ENCODE measurements around the gene COPZ1.

COPZ1 gene

DNA sequence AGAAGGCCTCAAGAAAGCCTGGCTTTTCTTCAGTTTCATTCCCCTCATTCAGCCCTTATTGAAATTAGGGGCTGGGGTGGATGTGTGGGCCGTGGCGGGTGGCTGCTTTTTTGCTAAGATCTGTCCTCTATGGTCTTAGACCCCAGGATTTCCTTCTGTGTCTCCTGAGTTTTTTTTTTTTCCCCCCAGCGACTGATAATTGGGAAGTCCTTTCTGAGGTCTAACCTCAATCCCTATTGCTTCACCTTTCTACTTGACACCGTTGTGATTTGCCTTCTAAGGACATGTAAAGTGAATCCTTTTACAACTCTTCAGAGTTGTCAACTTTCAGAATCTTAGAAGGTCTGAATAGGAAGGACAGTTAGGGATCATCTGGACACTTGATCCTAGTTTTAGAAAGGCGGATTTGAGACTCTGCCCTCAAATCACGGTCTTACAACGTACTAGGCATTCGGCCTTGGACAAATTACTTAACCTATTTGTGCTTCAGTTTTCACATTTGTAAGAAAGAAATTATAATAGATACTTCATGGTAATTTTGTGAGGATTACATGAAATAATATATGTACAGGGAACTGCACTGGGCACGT is 34.9 kb downstream of the COPZ1 start:
- no peak for DNase-seq

DNA sequence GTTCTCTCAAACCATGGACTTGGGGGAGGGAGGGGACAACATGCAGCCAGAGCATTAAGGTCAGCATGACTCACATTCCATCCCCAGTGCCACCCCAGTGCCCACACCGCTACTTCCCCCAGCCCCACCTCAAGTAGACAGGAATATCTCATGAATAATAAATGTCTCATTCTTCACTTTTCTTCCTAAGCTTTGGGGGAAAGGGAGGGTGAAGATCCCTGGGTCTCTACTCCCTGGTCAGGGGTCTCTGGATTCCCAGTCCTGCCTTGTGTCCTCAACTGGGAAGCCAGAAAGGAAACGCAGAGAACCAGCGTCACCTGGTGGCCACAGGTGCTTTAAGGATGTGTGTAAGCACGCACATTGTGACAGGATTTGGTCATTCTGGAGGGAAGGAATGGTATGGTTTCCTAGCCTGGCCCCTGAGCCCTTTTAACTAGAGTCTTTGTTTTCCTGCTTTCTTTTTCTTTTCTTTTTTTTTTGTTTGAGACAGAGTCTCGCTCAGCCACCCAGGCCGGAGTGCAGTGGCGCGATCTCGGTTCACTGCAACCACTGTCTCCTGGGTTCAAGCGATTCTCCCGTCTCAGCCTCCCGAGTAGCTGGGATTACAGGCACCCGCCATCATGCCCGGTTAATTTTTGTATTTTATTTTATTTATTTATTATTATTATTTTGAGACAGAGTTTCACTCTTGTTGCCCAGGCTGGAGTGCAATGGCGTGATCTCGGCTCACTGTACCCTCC is 36.0 kb downstream of the COPZ1 start:
- DNase-seq: peak; percentile 81

DNA sequence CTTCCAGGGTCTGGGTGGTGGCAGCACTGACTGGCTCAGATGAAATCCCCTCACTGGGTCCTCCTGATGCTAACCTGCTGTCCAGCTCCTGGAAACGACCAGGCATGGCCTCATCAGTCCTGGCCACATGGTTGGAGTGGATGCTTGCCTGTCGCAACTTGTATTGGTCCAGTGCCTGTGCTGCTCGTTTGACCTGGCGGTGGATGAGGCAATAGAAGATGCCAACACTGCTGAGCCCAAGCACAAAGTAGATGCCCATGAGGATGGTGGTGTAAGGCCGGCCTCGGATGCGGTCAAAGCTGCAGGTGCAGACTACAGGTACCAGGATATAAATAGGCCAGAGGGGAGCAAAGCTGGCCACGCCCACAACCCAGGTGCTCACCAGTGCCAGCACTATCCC is 38.1 kb downstream of the COPZ1 start:
- no peak for DNase-seq

DNA sequence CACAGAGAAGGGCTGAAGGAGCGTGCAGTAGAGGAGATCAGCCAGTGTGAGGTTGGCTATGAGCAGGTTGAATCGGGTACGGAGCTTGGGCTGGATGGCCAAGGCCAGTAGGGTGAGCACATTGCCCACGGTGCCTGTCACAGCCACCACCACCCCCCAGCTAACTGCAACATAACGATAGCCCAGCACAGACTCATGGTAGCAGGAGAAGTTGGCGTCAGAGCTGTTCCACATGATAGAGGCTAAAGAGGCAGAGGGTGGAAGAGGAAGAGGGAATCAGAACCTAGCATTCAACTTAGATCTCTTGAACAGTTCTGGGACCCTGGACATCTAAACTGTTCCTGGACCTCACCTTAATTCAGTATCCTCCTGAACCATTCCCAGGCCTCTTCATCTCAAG is 38.7 kb downstream of the COPZ1 start:
- DNase-seq: no peak

DNA sequence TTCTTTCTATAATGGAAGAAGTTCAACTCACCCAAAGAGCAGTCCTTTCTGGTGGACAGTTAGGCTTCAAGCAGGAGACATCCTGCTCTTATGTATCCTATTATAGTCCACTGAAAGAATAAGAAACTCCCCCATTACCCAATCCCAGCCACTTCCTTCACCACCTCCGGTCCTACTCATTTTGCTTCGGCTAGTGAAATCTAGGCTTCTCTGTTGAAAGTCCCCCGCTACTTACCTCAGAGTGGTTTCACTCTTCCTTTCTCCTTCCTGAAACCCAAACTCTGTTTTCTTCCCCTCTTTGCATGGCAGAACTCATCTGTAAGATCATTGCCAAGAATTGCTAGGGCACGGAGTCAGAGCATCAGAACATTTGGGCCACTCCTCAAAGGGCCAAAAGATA is 39.5 kb downstream of the COPZ1 start, which contains the start of gene GPR84:
TSS of gene GPR84 (minus strand) at position 74 of the 400 bp plus-strand sequence. CDS start 635 bp downstream, outside the sequence.
- DNase-seq: no peak

DNA sequence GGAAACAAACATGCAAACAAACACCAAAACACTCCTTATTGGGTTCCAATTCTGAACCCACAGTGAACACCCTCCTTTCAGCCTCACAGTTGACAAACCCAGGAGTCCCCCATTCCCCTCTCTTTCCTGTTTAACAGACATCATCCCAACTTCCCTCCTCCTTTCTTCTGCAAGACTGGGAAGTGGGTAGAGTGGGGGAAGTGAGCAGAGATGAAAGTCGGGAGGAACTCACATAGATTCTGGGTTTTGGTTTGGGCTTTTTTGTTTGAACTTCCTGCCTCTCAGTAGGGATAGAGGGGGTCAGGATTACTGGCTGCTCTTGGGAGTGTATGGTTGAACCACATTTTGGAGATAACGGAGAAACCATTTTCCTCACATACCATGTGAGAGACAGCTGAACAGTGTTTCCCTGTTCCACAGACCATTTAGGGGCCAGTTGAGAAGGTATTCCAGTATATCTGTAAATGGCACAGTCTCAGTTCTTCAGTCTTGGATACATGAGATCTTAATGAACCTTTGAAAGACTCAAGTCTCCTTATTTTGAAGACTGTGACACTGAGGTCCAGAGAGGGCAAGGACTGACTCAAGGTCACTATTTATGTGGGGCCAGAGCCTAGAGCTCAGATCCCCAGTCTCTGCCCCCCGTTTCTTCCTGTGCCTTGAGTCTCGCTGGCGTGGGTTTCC is 43.2 kb downstream of the COPZ1 start:
- no peak for DNase-seq

DNA sequence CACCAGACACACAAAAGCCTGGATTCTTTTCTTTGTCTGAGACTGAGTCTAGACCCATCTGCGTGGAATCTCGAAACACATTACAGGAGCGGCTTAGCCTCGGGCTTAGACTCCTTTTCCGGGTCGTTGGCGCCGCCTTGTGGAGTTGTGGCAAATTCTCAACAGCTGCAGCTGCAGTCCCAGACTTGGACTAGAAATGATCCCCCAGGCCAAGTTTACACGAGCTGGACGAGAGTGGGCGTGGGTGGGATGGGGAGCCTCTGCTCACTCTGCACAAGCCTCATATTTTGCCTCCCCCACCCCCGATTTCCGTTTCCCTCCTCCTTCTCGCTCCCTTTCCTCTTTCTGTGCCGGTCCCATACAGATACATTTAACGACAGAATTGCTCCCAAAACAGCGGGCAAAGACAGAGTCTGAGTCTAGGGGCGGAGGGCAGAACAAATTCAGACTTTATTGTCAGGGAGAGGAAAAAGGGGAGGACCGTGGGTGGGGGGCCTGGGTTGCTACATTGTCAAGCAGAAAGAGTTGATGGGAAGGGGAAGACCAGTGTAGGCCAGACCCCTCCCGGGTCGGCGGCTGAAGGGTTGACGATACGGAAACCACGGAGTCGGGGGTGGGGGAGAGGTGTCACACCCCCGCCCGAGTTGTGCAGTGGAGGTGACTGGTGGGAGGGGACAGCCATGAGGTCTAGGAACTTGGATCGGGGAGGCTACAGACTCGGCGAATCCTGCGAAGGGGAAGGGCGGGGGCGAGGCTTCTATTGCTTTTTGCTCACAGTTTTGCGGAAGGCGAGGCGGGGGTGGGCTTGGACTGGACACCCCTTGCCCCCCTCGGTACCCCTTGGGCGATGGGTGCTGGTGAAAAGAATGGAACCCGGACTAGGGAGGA is 44.0 kb downstream of the COPZ1 start:
- peak; percentile 91 for DNase-seq

DNA sequence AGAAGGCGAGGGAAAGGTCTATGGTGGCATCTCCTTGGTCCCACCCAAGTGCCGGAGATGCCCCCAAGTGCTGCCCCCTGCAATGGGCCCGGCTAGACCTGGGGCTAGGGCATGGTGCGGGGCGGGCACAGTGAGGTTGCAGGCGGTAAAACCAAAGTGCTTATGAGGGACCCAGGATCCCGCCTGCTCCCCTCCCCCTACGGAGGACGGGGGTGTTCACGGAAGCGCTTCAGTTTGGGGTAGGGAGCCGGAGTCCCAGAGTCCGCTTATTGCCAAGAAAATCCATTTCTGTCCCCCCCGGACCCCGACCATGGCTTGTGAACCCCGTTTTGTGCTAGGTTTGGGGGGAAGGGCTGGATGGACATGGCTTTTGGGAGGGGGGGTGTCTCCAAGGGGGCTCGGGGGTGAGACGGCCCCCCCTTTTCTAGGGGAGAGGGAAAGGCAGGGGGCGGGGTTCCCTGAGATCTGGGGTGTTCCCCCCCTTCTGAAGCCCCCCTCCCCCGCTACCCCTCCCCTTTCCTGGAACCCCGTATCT is 44.7 kb downstream of the COPZ1 start:
- DNase-seq: no peak

DNA sequence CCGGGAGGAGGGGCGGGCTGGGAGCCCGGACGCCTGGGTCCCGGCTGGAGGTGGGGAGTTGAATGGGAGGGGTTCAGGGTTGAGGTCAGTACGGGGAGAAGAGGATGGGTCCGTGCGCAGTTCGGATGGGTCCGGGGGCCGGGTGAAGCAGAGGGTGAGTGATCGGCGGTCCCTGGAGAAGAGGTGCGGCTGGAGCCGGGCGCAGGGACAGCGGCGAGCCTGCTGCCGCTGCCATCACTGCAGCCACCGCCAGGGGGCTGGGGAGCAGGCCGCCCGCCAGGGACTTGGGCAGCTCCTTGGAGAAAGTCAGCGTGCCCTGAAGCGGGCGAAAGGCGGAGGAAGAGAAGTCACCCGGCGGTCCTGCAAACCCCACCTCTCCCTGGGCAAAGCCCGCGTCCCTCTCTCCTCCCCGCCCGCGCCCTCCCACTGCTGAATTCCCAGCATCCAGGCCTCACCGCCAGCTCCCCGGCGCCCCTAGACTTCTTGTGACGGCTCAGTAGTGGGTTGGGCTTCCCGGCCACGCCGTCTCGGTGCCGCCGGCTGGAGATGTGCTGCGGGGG is 45.3 kb downstream of the COPZ1 start:
- no peak for DNase-seq

DNA sequence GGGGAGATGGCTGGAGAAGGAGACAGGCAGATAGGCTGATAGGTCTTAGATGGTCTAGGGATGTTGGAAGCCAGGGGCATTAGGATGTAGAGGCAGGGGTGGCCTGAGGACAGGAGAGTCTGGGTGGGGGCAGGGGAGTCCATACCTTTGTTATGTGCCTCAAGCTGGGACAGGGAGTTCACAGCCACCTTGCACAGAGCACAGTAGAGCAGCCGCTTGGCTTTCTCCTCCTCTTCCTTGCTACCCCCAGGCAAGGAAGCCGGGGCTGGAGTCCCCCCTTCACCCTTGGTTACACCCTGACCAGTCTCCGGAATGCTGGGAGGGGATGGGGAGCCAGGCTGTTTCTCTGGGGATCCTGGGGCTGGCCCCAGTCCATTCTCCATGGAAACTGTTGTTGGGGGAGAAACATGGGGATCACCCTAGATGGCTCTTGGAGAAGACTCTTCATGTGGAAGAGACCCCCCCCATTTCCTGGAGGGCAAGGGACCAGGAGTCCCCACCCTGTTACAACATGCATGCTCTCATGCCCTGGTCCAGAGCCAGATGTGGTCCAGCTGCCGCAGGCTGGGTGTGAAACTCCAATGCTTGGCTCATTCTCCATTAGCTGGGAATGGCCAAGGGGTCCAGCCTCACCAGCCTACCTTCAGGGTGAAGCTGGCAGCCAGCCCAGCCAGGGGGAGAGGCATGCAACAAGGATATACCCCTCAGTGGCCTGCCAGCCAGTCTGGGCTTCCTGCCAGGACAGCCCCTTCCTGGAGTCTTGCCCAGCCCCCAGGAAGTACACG is 46.6 kb downstream of the COPZ1 start:
- DNase-seq: peak; percentile 29

DNA sequence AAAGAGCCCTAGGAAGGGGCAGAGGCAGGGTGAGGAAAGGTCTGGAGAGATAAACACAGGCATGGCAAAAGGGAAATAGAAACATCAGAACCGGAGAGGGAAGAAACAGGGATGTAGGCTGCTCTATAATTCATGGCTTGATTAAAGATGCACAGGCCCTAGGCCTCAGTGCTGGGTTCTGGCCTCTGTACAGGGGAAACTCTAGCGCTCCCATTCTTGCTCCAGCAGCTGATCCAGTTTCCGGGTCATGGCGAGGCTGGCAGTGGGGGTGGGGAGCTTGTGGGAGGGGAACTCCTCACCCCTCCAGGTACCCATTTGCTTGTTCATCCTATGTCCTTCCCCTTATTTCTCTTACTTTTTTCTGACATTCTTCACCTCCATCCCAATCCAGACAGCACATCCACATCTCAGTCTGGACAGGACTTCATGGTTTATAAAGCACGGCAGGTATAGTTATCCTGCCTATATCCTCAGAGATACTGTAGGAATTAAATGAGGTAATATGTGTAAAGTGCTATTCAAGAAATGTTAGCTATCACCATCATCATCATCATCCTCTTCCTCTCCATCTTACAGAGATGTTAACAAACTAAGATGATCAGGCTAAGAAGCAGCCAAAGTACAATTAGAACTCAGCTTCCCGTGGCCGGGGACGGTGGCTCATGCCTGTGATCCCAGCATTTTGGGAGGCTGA is 47.3 kb downstream of the COPZ1 start:
- DNase-seq: no peak

DNA sequence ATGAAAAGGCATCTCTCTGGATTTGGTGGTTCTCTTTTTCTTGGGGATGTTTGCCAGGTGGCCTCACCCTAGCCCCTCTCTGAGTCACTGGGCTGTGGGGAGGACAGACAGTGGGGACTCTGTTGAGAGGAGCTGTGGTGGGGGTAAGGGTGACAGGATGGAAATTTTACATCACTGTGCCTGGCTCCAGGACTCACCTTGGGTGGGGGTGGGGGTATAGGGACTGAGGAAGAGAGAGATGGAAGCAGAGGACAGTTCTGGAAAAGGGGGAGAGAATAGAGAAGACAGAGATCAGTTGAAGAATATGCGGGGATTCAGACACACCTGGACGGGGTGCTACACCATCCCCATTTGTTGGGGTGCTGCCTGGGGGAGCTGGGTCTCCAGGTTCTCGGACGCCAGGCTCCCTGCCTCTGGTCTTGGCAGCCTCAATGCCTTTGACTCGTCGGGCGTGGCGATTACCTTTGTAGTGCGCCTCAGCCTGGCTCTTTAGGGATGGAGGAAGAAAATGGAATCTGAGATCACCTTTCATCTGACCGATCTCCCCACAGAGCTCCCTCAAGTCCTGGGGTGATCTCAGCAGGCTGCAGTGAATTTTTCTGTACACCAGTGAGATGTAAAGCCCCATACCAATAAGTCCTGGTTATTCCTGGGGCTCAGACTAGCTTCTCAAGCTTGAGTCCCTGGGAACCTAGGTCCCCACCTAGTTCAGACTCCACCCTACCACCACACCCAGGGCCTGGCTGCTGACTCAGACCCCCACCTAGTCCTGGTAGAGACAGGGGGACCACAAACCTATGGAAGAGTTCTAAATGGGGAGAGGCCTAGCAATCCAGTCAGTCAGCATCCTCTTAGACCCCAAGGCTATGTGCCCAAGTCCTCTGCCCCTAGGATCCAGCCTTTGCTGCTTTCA is 49.0 kb downstream of the COPZ1 start:
- DNase-seq: no peak

DNA sequence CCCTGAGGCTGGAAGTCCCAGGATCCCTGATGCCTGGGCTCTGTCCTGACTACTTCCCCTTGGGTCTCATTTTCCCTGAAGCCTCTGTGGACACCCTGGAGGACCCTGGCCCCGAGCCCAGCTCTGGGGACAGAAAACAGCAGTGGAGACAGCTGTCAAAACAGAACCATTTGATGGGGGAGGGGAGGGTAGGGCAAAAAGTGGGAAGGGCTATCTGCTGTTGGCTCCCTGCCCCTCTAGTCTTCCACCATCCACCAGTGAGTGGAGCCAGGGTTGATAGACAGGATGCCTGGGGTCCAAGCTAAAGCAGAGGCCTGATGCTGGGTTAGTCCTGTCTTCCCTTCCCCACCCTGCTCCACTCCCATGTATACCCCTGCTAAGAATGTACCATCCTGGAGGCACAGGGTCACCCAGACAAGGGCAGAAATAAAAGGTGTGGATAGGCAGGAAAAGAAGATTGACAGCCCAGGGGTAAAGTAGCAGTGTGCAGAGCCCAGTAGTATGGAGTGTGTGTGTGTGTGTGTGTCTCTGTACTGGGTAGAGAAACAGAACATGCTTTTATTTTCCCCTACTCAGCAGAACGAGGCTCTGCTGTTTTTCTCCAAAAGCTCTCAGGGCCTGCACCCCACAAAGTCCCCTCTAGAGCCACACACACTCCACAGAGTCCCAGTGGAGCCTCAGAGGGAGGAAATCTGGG is 49.8 kb downstream of the COPZ1 start:
- DNase-seq: no peak

DNA sequence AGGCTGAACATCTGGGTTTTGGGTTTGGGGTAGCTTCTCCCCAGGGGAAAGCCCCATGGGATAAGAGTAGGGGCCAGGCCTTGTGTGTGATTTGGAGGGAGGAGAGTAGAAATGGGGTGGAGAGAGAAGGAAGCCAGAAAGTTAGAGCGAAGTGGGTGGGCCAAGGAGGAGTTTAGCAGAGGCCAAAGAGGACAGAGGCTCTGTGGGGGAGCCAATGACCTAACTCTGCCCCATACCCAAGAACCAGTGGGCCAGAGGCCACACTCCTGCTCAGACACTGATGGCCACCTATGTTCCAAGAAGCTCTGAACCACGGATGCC is 50.3 kb downstream of the COPZ1 start:
- DNase-seq: no peak

DNA sequence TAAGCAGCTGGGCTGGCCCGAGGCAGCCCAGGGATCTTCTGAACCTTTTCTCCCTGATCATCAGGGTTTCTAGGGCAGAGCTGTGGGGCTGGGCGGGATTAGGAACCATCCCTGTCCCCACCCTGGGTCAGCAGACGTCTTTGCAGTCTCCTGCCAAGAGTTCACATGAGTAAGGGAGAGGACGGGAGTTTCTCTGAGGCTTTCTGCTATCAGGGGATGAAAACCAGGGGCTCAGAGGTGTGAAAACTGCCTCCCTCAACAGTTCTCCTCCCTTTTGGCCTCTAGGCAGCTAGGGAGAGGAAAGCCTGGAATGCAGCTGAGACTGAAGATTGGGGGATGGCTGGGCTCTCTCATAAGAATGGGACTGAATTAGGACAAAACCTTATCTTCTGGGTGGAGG is 51.7 kb downstream of the COPZ1 start:
- no peak for DNase-seq

DNA sequence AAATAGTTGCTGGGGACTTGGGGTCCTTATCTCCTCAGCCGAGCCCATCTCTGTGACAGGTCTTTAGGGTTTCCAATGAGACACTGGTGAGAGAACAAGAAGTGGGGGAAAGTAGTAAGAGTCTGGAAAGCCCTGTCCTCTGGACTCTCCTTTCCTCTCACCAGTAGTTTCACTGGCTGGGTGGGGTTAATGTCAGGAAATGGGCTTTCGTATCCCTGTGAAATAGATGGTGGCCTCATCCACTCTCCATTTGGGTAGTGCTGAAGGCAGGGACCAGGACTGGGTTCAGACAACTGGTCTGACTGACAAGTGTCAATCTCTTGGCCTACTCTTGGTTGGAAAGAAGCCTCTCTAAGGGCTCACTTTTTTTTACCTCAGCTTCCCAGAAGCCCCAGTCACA is 52.1 kb downstream of the COPZ1 start:
- no peak for DNase-seq

DNA sequence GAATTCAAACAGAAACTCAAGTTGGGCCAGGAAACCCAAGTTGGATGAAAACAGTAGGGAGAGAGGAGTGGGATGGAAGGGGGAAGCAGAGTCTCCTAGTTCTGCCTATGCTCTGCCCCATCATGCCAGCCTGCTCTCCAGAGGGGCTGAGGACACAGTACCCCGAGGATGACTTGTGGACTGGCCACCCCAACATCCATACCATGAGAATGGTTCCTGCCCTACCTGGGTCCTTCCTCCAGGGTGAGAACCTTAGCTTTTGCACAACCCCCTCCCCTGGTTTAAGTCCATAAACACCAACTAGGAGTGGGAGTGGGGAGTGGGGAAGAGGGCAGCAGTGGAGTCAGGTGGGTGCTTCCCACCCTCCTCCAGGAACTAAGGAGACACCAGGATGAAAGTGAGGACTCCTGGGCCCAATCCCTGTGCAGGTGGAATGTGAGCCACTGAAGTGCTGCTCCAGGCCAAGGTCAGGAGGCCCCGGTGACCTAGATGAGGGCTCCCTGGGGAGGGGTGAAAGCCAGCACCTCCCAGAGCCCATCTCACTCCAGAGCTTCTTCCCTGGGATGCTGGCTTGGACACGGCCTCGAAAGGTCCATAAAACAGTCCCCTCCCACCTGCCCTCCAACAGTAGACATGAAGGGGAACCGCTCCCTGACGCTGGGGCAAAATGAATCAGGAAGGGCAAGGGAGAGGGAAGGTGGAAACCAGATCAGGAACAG is 53.0 kb downstream of the COPZ1 start:
- DNase-seq: no peak

DNA sequence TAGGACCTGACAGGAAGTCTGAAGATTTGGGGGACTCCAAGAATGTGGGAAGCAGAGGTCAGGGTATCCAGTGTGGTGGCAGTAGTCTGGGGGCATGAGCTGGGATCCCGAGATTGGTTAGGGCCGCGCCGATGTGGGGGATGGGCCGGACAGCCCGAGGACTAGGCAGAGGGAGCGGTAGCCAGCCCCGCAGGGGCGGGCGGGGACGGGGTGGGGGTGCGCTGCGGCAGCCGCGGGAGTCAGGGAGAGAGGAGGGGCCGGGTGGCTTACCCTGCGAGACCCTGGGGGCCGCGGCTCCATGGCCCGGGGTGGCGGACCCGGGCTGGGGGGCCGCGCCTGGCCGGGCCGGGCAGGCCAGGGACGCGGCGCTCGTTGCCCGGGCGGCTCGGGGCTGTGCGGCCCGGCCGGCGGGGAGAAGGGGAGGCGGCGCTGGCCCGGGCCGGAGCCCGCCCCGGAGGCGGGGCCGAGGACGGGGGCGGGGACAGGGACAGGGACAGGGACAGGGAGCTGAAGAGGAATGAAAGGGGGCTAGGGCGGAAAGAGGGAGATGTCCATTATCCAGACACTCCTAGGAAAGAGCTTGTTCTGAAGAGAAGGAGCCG is 54.0 kb downstream of the COPZ1 start:
- no peak for DNase-seq
